Endodermal cell (in vitro differentiated cells): Measurements from ENCODE around the gene UNC45A. TPM values are rescaled to one million over a fixed set of nuclear protein-coding genes. Genes with fewer than 3 reads are reported as not detected.

ENCODE experiments used
- DNase-seq: peaks from one replicate; pipeline ENCODE4 v3.0.0-alpha.2; 2017
- H3K27ac ChIP-seq: 2 replicates; pipeline ENCODE4 v1.5.1; 2013; ENCODE audit warnings: mild to moderate bottlenecking, low read depth, low read length, moderate library complexity
- H3K27me3 ChIP-seq: 2 replicates; pipeline ENCODE4 v1.6.1; 2013; ENCODE audit warnings: mild to moderate bottlenecking, low read length, moderate library complexity; ENCODE audit not compliant: insufficient read depth, control insufficient read depth, poor library complexity, severe bottlenecking
- H3K36me3 ChIP-seq: 2 replicates; pipeline ENCODE4 v1.7.0; 2013; ENCODE audit warnings: mild to moderate bottlenecking, low read length, moderate library complexity; ENCODE audit not compliant: control insufficient read depth, insufficient read depth
- H3K4me1 ChIP-seq: one replicate; pipeline ENCODE4 v1.7.0; 2013; ENCODE audit warnings: low read length; ENCODE audit not compliant: control insufficient read depth, insufficient read depth
- H3K4me3 ChIP-seq: 2 replicates; pipeline ENCODE4 v1.5.1; 2013; ENCODE audit warnings: mild to moderate bottlenecking, low read length, moderate library complexity
- H3K9ac ChIP-seq: 2 replicates; pipeline ENCODE4 v1.6.1; 2013; ENCODE audit warnings: mild to moderate bottlenecking, low read length, moderate library complexity; ENCODE audit not compliant: poor library complexity, severe bottlenecking; ENCODE audit errors: extremely low read depth
- H3K9me3 ChIP-seq: 2 replicates; pipeline ENCODE4 v1.6.1; 2013; ENCODE audit warnings: mild to moderate bottlenecking, low read length, moderate library complexity; ENCODE audit not compliant: control insufficient read depth
- H3K27ac Mint-ChIP-seq: 2 replicates; pipeline ENCODE4 v1.8.0; 2020; ENCODE audit warnings: mixed read lengths
- H3K27me3 Mint-ChIP-seq: 2 replicates; pipeline ENCODE4 v1.8.0; 2021; ENCODE audit warnings: mild to moderate bottlenecking, mixed read lengths; ENCODE audit not compliant: insufficient read depth
- H3K36me3 Mint-ChIP-seq: 2 replicates; pipeline ENCODE4 v1.8.0; 2020; ENCODE audit warnings: low read depth, mixed read lengths
- H3K4me1 Mint-ChIP-seq: 2 replicates; pipeline ENCODE4 v1.8.0; 2020; ENCODE audit warnings: mixed read lengths
- H3K4me3 Mint-ChIP-seq: 2 replicates; pipeline ENCODE4 v1.8.0; 2020; ENCODE audit warnings: mild to moderate bottlenecking, moderate library complexity, mixed read lengths
- H3K9me3 Mint-ChIP-seq: 2 replicates; pipeline ENCODE4 v1.8.0; 2020; ENCODE audit warnings: mild to moderate bottlenecking, mixed read lengths
- CTCF ChIP-seq: fragments of 200-600 bp; sonication (generic); conservative IDR thresholded peaks from 2 replicates; pipeline ENCODE4 v1.5.0; 2021; ENCODE audit warnings: antibody characterized with exemption, mild to moderate bottlenecking
- WGBS, 2 experiments: methylation state at CpG; one replicate each; pipeline versions ENCODE4 v1.1.5 to v1.1.7; 2013; ENCODE audit warnings: missing lambda C conversion rate in 2 of 2, mixed read lengths in 1 of 2; ENCODE audit not compliant: insufficient coverage in 1 of 2, insufficient read length in 1 of 2; 5-methylcytosine and 5-hydroxymethylcytosine counted together
- total RNA-seq, 2 donors: library from RNA; stranded (reverse); fragmentation: NEBNext Ultra II Directional in 1 of 2; extraction: Animal tissue kit (Norgen Biotek cat#: 25700) in 1 of 2; gene quantifications; 2 replicates in 1 of 2; 3 replicates in 1 of 2; pipeline ENCODE4 v1.2.1, GENCODE V29; 2021

UNC45A gene
- total RNA-seq, 2 donors from 2014 or later: 92.5 to 96.6 TPM

- WGBS, 2 experiments: 96 to 97% methylated on average over 8 of the region's 8 CpGs
- Mint-ChIP-seq H3K36me3 (peaks cover 70% of the 10 kb centered on the region), H3K4me3 (no peak overlapping the region), H3K27ac (no peak overlapping the region), H3K9me3 (no peaks in the 10 kb centered on the region), H3K4me1 (no peaks in the 10 kb centered on the region), H3K27me3 (no peaks in the 10 kb centered on the region)
- no peaks in the 10 kb centered on the region for H3K4me1 ChIP-seq
- TF ChIP-seq CTCF: no peak
- H3K9me3 ChIP-seq: no peaks in the 10 kb centered on the region
- H3K36me3 ChIP-seq: peaks cover 77% of the 10 kb centered on the region
- H3K27ac ChIP-seq: no peak overlapping the region
- no peak overlapping the region for H3K9ac ChIP-seq
- H3K27me3 ChIP-seq: no peaks in the 10 kb centered on the region
- H3K4me3 ChIP-seq: no peak overlapping the region
- DNase-seq: no peak
Measured at GRCh38 chr15:90946941-90947576, 12.0 kb downstream of the UNC45A start.

- no peak for TF ChIP-seq CTCF
- WGBS, 2 experiments: 96 to 97% methylated on average over 13 to 18 of the region's 18 CpGs
- DNase-seq: no peak
- Histone ChIP-seq H3K9me3 (no peaks in the 10 kb centered on the region), H3K4me3 (no peak overlapping the region), H3K4me1 (no peaks in the 10 kb centered on the region), H3K9ac (no peak overlapping the region), H3K27me3 (no peaks in the 10 kb centered on the region), H3K36me3 (peaks cover 70% of the 10 kb centered on the region), H3K27ac (no peak overlapping the region)
- Mint-ChIP-seq H3K9me3 (no peaks in the 10 kb centered on the region), H3K4me3 (no peak overlapping the region), H3K27me3 (no peaks in the 10 kb centered on the region), H3K4me1 (no peaks in the 10 kb centered on the region), H3K36me3 (peaks cover 66% of the 10 kb centered on the region), H3K27ac (no peak overlapping the region)
Measured at GRCh38 chr15:90947577-90948357, 12.7 kb downstream of the UNC45A start.

- Histone ChIP-seq H3K27me3 (no peaks in the 10 kb centered on the region), H3K9ac (no peak overlapping the region), H3K36me3 (peaks cover 66% of the 10 kb centered on the region), H3K4me3 (no peak overlapping the region), H3K9me3 (no peaks in the 10 kb centered on the region), H3K27ac (no peak overlapping the region), H3K4me1 (no peaks in the 10 kb centered on the region)
- Mint-ChIP-seq H3K36me3 (peaks cover 66% of the 10 kb centered on the region), H3K9me3 (no peaks in the 10 kb centered on the region), H3K4me1 (no peaks in the 10 kb centered on the region), H3K27ac (no peak overlapping the region), H3K4me3 (no peak overlapping the region), H3K27me3 (no peaks in the 10 kb centered on the region)
- DNase-seq: no peak
- WGBS, 2 experiments: 91 to 93% methylated on average over 4 to 8 of the region's 8 CpGs
- TF ChIP-seq CTCF: no peak
Measured at GRCh38 chr15:90948506-90948905, 13.4 kb downstream of the UNC45A start.
